Activated gamma-delta T cell (primary cell): Measurements from ENCODE around the gene GBP7.

ENCODE experiments used
- DNase-seq: peaks from one replicate; lab custom pipeline; 2025; lab: John Stamatoyannopoulos, UW

GBP7 gene

DNA sequence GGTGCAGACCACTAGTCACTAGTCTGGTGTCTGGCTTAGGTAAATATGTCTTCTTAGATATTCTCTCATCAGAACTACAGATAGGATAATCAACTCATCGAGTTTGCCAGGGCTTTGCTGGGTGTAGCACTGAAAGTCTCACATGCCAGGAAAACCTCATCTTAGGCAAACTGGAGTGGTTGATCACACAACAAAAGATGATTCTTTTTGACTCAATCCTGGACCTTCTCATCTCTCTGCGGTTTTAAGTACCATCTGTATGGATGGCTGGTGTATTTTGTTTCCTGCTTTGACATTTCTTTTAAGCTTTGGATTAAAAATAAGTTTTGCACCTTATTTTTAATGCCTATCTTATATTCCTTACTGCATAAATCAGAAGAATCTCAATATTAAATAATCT lies 61.1 kb downstream of the GBP7 start:
- no peak for DNase-seq

DNA sequence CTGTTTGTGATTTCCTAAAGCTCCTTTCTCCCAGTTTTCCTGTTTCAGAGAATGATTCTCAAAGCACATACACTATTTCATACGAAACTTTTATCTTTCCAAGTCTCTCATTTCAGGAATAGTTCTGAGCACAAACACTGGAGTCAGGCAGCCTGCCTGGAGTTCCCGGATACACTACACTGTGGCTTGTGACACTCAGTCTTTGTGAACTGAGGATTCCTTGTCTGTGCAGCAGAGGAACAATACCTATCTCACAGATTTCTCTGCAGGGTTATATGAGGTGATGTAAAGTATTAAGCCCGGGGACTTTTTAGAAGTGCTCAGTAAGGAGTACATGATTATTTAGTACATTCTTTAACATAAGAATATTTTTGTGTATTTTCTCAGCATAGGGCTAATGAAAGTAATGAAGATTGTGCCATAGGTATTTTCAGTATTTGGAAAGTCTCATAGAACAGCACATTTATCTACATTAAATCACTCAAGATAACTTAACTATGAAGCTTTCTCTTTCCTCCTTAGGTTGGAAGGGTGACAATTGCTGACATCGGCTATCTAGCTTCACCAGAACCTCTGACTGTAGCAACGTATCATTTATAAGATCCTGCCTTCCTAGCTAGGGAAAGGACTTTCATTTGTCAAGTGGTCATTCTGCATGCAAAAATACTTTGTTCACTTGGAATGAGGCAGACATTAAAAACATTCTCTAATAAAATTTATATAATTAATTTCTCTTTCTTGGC lies 62.8 kb downstream of the GBP7 start:
- no peak for DNase-seq

DNA sequence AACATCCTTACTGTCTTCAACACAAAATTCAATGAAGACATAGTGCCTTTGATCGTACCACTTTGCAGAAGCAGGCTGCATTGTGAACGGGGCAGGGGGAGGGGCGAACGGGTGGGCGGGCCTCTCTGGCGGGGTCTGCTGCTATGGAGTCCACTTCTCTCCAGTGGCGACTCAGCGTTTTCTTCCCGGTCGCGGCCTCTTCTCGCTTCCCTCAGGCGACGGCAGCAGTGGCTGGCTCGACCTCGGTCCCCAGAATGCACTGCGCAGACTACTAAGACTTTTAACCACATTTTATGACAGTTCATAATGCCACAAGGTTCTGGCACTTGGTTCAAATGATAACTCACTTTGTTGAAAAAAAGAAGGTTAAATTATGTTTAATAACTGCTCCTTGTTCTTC lies 71.1 kb downstream of the GBP7 start:
- no peak for DNase-seq

DNA sequence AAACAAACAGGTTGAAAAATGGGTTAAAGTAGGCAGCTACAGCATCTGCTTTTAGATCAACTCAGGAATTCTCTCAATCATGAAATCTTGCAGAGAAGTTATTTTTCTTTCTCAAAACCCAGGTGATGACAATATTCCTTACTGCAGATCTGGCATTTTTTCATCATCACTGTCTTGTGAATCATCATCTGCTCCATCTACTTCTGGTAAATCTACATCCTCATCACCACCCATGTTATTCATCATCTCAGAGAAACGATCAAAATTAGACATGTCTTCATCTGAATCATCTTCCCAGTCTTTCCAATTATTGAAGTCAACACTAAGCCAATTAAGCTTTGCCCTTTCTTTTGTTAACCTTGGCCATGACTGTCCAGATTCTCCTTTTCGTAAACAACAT lies 71.7 kb downstream of the GBP7 start:
- no peak for DNase-seq

DNA sequence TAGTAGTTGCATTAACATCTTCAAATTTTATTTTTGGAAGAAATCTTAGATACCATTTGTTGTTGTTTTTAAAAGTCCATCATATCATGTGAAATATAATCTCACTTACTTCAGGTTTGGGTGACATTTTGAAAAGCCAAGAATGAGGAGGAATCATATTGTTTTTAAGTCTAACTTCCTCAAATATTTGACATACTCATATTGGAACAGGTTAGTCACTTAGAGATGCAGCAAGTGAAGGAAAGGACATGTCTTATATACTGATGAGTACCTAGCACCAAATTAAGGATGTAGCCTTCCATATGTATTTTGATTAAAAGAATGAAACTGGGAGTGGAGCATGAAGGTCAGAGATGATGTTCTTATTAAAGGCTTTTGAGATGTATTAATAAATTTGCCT lies 73.8 kb downstream of the GBP7 start:
- DNase-seq = no peak

DNA sequence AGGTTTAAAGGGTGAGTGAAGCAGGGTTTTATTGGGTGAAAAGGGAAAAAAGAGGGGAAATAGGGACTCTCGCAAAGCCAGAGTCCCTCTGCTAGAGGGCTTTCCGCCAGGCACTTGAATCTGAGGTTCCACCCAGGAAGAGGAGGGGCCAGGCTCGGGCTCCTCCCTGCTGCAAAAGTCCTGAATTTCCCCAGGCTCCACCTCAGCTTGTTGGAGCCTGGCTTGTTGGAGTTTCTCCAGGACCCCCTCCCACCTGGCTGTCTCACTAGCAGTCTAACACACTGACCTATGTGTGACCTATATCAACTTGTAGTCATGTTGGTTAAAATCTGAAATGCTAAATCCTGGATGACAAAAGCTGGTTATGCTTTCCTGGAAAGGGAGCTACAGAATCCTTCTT lies 75.4 kb downstream of the GBP7 start:
- DNase-seq = no peak

DNA sequence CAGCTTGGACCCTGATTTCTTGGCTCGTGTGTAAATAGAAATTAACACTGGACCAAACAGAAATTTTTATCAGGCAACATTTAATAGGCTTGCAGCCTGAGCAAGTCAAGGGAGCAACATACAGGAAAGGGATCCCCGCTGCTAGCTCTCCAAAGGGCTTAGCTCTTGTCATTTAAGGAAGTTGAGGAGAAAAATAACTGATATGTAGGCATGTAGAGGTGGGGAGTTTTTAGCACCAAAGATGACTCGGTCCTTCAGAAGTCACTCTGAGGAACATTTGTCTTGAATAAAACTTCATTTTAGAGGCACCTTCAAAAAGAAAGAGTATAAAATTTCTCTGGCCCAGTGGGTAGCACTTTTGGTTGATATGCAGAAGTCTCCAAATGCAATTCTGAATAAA lies 76.9 kb downstream of the GBP7 start:
- no peak for DNase-seq

DNA sequence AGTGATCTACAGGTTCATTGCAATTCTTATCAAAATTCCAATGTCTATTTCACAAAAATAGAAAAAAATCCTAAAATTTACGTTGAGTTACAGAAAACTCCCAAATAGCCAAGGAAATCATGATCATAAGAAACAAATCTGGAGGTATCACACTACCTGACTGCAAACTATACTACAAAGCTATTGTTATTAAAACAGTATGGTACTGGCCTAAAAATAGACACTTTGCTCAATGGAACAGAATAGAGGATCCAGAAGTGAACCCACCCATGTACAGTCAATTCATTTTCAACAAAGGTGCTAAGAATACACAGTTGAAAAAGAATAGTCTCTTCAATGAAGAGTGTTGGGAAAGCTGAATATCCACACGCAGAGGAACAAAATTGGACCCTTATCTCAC lies 80.1 kb downstream of the GBP7 start:
- no peak for DNase-seq

DNA sequence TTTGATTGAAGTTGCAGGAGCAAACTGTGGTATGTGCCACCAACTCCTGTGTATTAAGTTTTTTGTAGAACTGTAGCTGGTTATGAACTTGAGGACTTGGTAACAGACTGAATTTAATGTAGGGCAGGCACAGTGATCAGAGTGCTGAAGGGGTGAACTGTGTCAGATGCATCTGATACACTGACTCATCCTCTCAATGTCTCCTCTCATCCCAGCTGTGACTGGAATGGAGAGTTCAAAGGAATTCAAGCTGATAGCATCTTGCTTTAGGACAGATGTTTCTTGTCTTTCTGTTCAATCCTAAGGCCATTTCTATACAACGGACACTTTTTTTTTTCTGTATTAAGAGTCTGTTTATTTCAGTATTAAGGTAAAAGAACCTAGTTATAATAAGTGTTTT lies 85.8 kb downstream of the GBP7 start:
- DNase-seq = no peak

DNA sequence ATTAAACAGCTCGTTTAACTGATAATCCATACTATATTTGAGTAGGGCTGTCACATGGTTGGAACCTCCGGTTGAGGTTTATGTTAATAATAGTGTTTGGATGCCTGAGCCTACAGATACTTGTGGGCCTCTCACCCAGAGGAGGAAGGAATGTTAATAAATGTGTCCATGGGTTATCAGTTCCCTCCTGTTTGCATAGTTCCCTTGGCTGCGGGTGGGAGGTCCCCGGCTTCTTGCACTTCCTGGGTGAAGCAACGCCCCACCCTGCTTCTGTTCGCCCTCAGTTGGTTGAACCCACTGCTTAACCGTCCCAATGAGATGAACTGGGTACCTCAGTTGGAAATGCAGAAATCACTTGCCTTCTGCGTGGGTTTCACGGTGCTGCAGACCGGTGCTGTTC lies 87.2 kb downstream of the GBP7 start:
- DNase-seq = no peak

DNA sequence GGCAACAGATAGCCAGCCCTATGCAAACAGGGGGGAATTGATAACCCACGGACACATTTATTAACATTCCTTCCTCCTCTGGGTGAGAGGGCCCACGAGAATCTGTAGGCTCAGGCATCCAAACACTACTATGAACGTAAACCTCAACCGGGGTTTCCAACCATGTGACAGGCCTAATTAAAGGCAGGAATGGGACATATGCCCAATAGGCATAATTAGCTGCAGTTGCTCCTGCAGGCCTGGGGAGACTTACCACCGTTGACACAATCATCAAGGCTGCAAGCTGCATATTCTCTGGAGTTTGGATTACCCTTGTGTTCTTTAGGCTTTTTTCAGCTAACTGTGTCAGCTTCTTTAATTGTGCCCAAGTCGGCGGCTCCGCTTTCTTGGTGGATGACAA lies 88.6 kb downstream of the GBP7 start:
- DNase-seq = no peak

DNA sequence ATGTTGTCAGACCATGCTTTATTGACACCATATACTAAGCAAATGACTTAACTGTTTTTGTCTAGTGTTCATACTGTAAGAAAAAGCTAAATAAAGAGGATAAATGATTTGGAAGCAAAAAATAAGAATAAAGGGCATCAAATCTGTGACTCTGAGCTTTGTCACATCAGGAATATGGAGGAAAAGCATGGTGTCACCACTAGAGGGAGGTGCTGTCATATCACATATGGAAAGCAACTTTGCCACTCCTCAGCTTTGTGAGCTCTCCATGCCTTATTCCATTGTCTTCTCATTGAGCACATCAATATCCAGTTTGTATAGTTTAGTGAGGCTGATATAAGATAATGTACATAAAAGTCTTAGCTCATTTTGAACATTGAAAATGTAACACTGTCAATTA lies 90.0 kb downstream of the GBP7 start:
- DNase-seq = no peak
